Heart left ventricle (tissue), 13 donors: ENCODE results near the gene LAMA2.

Experiments used
- CTCF ChIP-seq, 12 donors: fragments of 200-600 bp; sonication (generic) in 4 of 12; IDR thresholded peaks; one replicate each; pipeline versions ENCODE4 v1.5.0 to v1.8.0; 2018 to 2022; ENCODE audit warnings: antibody characterized with exemption in 12 of 12, mild to moderate bottlenecking in 5 of 12
- POLR2A ChIP-seq, 2 donors: fragments of 450-650 bp; IDR thresholded peaks; one replicate each; pipeline ENCODE4 v1.6.1; 2017; ENCODE audit warnings: antibody characterized with exemption in 2 of 2, mild to moderate bottlenecking in 2 of 2, moderate library complexity in 2 of 2
- donor health status: ischemic (EF 13 %, LVEDD 7.1; RV severe dilation, severe dysfunction).
- donor health status: DM: no; HTN: yes; CAD: no.
- donor health status: DM: no; HTN: no; CAD: no.
- donor health status: ischemic (EF 25% LVEDD 6.9; RV normal size, moderate dysfunction).
- donor health status: ischemic (EF 25% LVEDD 5.7; RV mildly dilated, moderate dysfunction).
- donor health status: ischemic (EF 35%, LVEDD 5.7; RV mildly dilated, moderate dysfunction).
- donor health status: nonischemic (EF 11% LVEDD 7.7; RV severe dilation, severe dysfunction).
- donor health status: DM: yes; HTN: yes; CAD: no.
- donor health status: PGD.
- donor health status: ischemic (EF 29% LVEDD 5.4; RV normal size, mild dysfunction).
- donor health status: nonischemic (EF 23%, LVEDD 6.1; RV moderate dilation, normal function).

DNA sequence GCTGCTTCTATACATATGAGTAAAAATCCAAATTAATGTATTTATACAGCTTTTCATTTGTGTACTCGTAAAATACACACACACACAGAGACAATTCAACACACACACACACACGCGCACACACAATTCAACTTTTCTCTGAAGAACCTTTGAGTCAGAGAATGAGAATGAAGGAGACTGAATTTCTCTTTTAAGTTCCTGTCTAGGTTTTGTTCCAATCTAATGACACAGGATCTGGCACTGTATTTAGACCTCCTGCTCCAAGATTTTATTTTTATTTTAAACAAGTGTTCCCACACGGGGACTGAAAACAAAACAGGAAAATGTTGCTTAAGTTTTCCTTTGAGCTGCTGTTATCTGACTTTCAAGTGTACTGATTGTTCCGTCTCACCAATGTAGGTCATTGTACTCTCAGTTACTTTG, 250.8 kb downstream of the LAMA2 start:
- no peak for TF ChIP-seq POLR2A (IDR thresholded peaks at IDR 0.05)
- TF ChIP-seq CTCF (IDR thresholded peaks at IDR 0.05) = no peak
